HepG2 (cell line): ENCODE results near the gene FBXO9. TPM values are rescaled to one million over a fixed set of nuclear protein-coding genes. Genes with fewer than 3 reads are reported as not detected.

Source experiments
- ATAC-seq: fragments of 200-7000 bp; cut with Tn5 transposase; 3 replicates; pipeline ENCODE4 v1.9.1; 2020; ENCODE audit warnings: mild to moderate bottlenecking, moderate library complexity
- BruUV-seq: library from RNA; stranded (reverse); fragments of 400-500 nt; replicated peaks from 2 replicates; lab custom pipeline; 2021; lab: Mats Ljungman, UMichigan
- CTCF ChIA-PET: fragments of 300-600 bp; formaldehyde crosslinking; extraction: SDS; loops from one replicate; lab custom pipeline; 2021; ENCODE audit warnings: low total read pairs, inconsistent platforms, low intra/inter-chr PET ratio; lab: Yijun Ruan, JAX
- POLR2A ChIA-PET: fragments of 350-600 bp; sonication (Branson Sonifier 250); formaldehyde crosslinking; loops from one replicate; lab custom pipeline; 2020; ENCODE audit warnings: antibody characterized with exemption, inconsistent platforms; lab: Yijun Ruan, JAX
- DNase-seq: peaks from one replicate; pipeline ENCODE4 v3.0.0-alpha.2; 2015; ENCODE audit warnings: low spot score
- FAIRE-seq: peaks from 3 replicates; lab custom pipeline; 2011; peaks lifted over from hg19 to GRCh38; lab: Jason Lieb, UNC
- H2AFZ ChIP-seq: one replicate; pipeline ENCODE4 v1.6.1; 2011; ENCODE audit warnings: low read length, inconsistent platforms
- H3K27ac ChIP-seq: fragments of 300-600 bp; 3 replicates; pipeline ENCODE4 v1.8.0; 2011; ENCODE audit warnings: mixed run types, mild to moderate bottlenecking, mixed read lengths, low read length, inconsistent platforms; ENCODE audit not compliant: insufficient read depth; ENCODE audit errors: extremely low read length
- H3K27me3 ChIP-seq, 2 experiments: fragments of 200-600 bp in 1 of 2; 2 replicates in 1 of 2; 3 replicates in 1 of 2; pipeline versions ENCODE4 v1.6.0 to v1.8.0; 2011; ENCODE audit warnings: low read length in 2 of 2, mild to moderate bottlenecking in 2 of 2, moderate library complexity in 2 of 2, inconsistent platforms in 1 of 2; ENCODE audit not compliant: insufficient read depth in 2 of 2, control insufficient read depth in 1 of 2
- H3K36me3 ChIP-seq, 2 experiments: fragments of 200-600 bp in 1 of 2; replicated peaks in 1 of 2; 2 replicates in 1 of 2; 3 replicates in 1 of 2; pipeline versions ENCODE4 v1.5.1 to v1.8.0; 2011; ENCODE audit warnings: low read length in 2 of 2, inconsistent platforms in 1 of 2; ENCODE audit not compliant: insufficient read depth in 2 of 2, control insufficient read depth in 1 of 2
- H3K4me1 ChIP-seq: 2 replicates; pipeline ENCODE4 v1.5.1; 2012; ENCODE audit warnings: low read length, inconsistent platforms; ENCODE audit not compliant: insufficient read depth
- H3K4me2 ChIP-seq: 2 replicates; pipeline ENCODE4 v1.6.0; 2011; ENCODE audit warnings: low read depth, low read length, inconsistent platforms
- H3K4me3 ChIP-seq, 3 experiments: fragments of 200-600 bp in 1 of 3; sonication (generic), shearing (Covaris generic) in 1 of 3; replicated peaks in 1 of 3; 2 replicates each; pipeline ENCODE4 v1.5.1; 2011 to 2016; ENCODE audit warnings: low read length in 3 of 3, inconsistent platforms in 2 of 3, low read depth in 2 of 3, mild to moderate bottlenecking in 2 of 3, control low read depth in 1 of 3, mixed read lengths in 1 of 3; ENCODE audit not compliant: insufficient read depth in 1 of 3
- H3K79me2 ChIP-seq: one replicate; pipeline ENCODE4 v1.6.1; 2011; ENCODE audit warnings: low read length, inconsistent platforms; ENCODE audit not compliant: insufficient read depth
- H3K9ac ChIP-seq: 2 replicates; pipeline ENCODE4 v1.6.0; 2011; ENCODE audit warnings: mild to moderate bottlenecking, low read depth, low read length, inconsistent platforms; ENCODE audit not compliant: insufficient read depth
- H3K9me3 ChIP-seq: 2 replicates; pipeline ENCODE4 v1.5.1; 2012; ENCODE audit warnings: mild to moderate bottlenecking, low read length
- H4K20me1 ChIP-seq: 2 replicates; pipeline ENCODE4 v1.6.0; 2011; ENCODE audit warnings: inconsistent platforms, mild to moderate bottlenecking, low read length, moderate library complexity; ENCODE audit not compliant: insufficient read depth
- FOXP1 ChIP-seq, 2 experiments: fragments of 450-650 bp in 1 of 2; IDR thresholded peaks; 2 replicates each; pipeline ENCODE4 v1.6.1; 2017 to 2018; ENCODE audit warnings: antibody characterized with exemption in 1 of 2
- HCFC1 ChIP-seq: fragments of 150-350 bp; IDR thresholded peaks from 2 replicates; pipeline ENCODE4 v1.6.1; 2014; ENCODE audit warnings: low read depth, low read length
- NR2F6 ChIP-seq, 2 experiments: IDR thresholded peaks; 2 replicates each; pipeline ENCODE4 v1.6.1; 2016; ENCODE audit warnings: antibody characterized with exemption in 1 of 2, mild to moderate bottlenecking in 1 of 2
- ZFP41 ChIP-seq: sonication (generic); formaldehyde crosslinking; IDR thresholded peaks from 2 replicates; pipeline ENCODE4 v1.4.0; 2020; ENCODE audit warnings: mild to moderate bottlenecking, missing genetic modification reagents, borderline replicate concordance
- ZNF710 ChIP-seq: sonication (generic); formaldehyde crosslinking; IDR thresholded peaks from 2 replicates; pipeline ENCODE4 v1.5.0; 2020; ENCODE audit warnings: mild to moderate bottlenecking, missing genetic modification reagents, borderline replicate concordance
- in situ Hi-C: cut with HindIII; loops from 2 replicates; pipeline ENCODE4 v1.10.0; 2017; ENCODE audit warnings: low pct_unique_long_range_greater_than_20kb; ENCODE audit not compliant: extremely low pct_ligation_motif_present
- intact Hi-C: fragments of 100-400 bp; cut with micrococcal nuclease; formaldehyde crosslinking; loops from one replicate; pipeline ENCODE4 v1.10.0; 2022; ENCODE audit not compliant: unreplicated experiment
- polyA plus RNA-seq, 8 experiments: library from polyadenylated mRNA; depleted of rRNA in 3 of 8; stranded (reverse) in 7 of 8; unstranded in 1 of 8; fragments of >200 nt; fragmentation: Illumina TruSeq in 4 of 8; extraction: Trizol in 4 of 8; gene quantifications; 2 replicates each; pipeline versions ENCODE4 v1.2.1 to v1.2.3, GENCODE V29; 2011 to 2016; ENCODE audit warnings: low read depth in 4 of 8, missing spikeins in 1 of 8, mixed read lengths in 1 of 8; ENCODE audit not compliant: insufficient read depth in 1 of 8
- total RNA-seq, 5 experiments: library from RNA; depleted of rRNA; stranded (reverse); fragments of >200 nt; fragmentation: Illumina TruSeq; extraction: Trizol; gene quantifications; 2 replicates each; pipeline ENCODE4 v1.2.3, GENCODE V29; 2016; ENCODE audit warnings: low read depth in 1 of 5
- TF ChIP-seq, protein P1 (sequence below): fragments of 450-650 bp; IDR thresholded peaks from 2 replicates; pipeline ENCODE4 v1.6.1; 2016

Gene FBXO9
- total and polyA plus RNA-seq, 2 of the 13 experiments (the other 11 are each of a cell fraction or from before 2014, with no cell fraction given), result 64.3 to 98.4 TPM

DNA sequence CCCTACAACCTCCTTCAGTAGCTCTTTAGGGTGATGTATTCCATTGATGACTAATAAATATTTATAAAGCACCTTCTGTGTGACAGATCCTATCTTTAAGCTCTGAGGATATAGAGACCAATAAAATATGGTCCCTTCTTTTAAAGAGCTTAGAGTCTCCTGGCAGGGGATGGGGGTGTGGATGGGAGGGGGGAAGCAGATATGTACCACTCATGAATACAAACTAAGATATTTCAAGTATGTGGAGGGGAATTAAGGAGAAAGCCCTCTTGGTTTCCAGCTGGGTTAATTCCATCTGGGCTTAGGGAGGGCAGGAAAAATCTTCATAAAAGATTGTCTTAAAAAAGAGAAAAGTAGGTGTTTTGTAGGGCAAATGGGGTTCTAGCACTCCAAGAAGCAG is 21.6 kb upstream of the FBXO9 start:
- FAIRE-seq (no peak), DNase-seq (no peak), ATAC-seq (no peak)
- Histone ChIP-seq H3K79me2 (no peaks in the 10 kb centered on the region), H3K36me3 (peaks cover 14 to 31% of the 10 kb centered on the region in 2 experiments), H3K4me3 (no peak overlapping the region), H3K4me2 (no peak overlapping the region), H3K27ac (no peak overlapping the region), H4K20me1 (no peaks in the 10 kb centered on the region), H3K4me1 (peaks cover 6% of the 10 kb centered on the region; the same call in 1 of the 2 replicates), H2AFZ (no peak overlapping the region), H3K9ac (no peak overlapping the region), H3K27me3 (no peaks in the 10 kb centered on the region), H3K9me3 (no peaks in the 10 kb centered on the region)
- TF ChIP-seq HCFC1 (no peak), FOXP1 (IDR thresholded peaks at IDR 0.05) (no peak), FOXP1 (CRISPR knock-in tag; IDR thresholded peaks at IDR 0.05) (no peak), ZNF710 (CRISPR knock-in tag) (no peak), NR2F6 (IDR thresholded peaks at IDR 0.05) (no peak), NR2F6 (CRISPR knock-in tag; IDR thresholded peaks at IDR 0.05) (no peak), ZFP41 (CRISPR knock-in tag) (no peak)
- TF ChIP-seq, protein P1, sequence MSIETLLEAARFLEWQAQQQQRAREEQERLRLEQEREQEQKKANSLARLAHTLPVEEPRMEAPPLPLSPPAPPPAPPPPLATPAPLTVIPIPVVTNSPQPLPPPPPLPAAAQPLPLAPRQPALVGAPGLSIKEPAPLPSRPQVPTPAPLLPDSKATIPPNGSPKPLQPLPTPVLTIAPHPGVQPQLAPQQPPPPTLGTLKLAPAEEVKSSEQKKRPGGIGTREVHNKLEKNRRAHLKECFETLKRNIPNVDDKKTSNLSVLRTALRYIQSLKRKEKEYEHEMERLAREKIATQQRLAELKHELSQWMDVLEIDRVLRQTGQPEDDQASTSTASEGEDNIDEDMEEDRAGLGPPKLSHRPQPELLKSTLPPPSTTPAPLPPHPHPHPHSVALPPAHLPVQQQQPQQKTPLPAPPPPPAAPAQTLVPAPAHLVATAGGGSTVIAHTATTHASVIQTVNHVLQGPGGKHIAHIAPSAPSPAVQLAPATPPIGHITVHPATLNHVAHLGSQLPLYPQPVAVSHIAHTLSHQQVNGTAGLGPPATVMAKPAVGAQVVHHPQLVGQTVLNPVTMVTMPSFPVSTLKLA, result no peak
- intact Hi-C loops, result no loop called here
- in situ Hi-C loops, result no loop called here
- CTCF ChIA-PET, result no interaction called here
- POLR2A ChIA-PET, result no interaction called here
- no TSS peak for BruUV-seq
